HL-60 (cell line): ENCODE data around the gene ERMP1.

Experiments
- GABPA ChIP-seq: IDR thresholded peaks from 2 replicates; pipeline ENCODE4 v1.6.1; 2012; ENCODE audit warnings: low read depth
- POLR2AphosphoS5 ChIP-seq: IDR thresholded peaks from 2 replicates; pipeline ENCODE4 v1.6.1; 2012; ENCODE audit warnings: low read depth
- TF ChIP-seq, protein P1 (sequence below): IDR thresholded peaks from one replicate; pipeline ENCODE4 v1.5.1; 2011; ENCODE audit warnings: low read length, control low read depth, inconsistent platforms; ENCODE audit not compliant: insufficient read depth
- TF ChIP-seq, protein P2 (sequence below): IDR thresholded peaks from 2 replicates; pipeline ENCODE4 v1.6.1; 2012; ENCODE audit warnings: low read depth; ENCODE audit not compliant: insufficient replicate concordance

DNA sequence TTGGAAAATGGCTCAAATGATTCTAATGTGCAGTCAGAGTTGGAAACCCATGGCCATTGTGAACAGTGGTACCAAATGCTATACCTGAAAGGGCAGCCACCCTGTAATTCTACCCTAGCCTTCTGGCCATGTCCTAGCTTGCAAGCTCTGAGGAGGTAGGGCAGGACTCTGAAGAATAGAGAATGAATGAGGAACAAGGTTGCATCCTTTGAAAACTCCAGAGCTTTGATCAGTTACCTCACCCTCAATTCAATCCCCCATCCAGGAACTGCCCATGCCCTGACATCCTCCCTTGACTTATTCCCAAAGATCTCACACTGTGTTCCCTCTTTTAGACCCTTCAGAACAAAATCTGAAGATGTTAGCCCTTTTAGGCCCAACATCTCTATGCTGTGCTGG lies 17.8 kb upstream of the ERMP1 start:
- TF ChIP-seq, protein P1, sequence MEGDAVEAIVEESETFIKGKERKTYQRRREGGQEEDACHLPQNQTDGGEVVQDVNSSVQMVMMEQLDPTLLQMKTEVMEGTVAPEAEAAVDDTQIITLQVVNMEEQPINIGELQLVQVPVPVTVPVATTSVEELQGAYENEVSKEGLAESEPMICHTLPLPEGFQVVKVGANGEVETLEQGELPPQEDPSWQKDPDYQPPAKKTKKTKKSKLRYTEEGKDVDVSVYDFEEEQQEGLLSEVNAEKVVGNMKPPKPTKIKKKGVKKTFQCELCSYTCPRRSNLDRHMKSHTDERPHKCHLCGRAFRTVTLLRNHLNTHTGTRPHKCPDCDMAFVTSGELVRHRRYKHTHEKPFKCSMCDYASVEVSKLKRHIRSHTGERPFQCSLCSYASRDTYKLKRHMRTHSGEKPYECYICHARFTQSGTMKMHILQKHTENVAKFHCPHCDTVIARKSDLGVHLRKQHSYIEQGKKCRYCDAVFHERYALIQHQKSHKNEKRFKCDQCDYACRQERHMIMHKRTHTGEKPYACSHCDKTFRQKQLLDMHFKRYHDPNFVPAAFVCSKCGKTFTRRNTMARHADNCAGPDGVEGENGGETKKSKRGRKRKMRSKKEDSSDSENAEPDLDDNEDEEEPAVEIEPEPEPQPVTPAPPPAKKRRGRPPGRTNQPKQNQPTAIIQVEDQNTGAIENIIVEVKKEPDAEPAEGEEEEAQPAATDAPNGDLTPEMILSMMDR, result no peak
- TF ChIP-seq, protein P2, sequence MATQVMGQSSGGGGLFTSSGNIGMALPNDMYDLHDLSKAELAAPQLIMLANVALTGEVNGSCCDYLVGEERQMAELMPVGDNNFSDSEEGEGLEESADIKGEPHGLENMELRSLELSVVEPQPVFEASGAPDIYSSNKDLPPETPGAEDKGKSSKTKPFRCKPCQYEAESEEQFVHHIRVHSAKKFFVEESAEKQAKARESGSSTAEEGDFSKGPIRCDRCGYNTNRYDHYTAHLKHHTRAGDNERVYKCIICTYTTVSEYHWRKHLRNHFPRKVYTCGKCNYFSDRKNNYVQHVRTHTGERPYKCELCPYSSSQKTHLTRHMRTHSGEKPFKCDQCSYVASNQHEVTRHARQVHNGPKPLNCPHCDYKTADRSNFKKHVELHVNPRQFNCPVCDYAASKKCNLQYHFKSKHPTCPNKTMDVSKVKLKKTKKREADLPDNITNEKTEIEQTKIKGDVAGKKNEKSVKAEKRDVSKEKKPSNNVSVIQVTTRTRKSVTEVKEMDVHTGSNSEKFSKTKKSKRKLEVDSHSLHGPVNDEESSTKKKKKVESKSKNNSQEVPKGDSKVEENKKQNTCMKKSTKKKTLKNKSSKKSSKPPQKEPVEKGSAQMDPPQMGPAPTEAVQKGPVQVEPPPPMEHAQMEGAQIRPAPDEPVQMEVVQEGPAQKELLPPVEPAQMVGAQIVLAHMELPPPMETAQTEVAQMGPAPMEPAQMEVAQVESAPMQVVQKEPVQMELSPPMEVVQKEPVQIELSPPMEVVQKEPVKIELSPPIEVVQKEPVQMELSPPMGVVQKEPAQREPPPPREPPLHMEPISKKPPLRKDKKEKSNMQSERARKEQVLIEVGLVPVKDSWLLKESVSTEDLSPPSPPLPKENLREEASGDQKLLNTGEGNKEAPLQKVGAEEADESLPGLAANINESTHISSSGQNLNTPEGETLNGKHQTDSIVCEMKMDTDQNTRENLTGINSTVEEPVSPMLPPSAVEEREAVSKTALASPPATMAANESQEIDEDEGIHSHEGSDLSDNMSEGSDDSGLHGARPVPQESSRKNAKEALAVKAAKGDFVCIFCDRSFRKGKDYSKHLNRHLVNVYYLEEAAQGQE, result no peak
- no peak for TF ChIP-seq GABPA
- TF ChIP-seq POLR2AphosphoS5, result no peak
